Measurements from ENCODE around the gene WDFY3. TPM values are rescaled to one million over a fixed set of nuclear protein-coding genes. Genes with fewer than 3 reads are reported as not detected.

WDFY3 gene
- total and polyA plus RNA-seq, 9 of the 15 experiments (the other 6 are each of a cell fraction or from before 2014, with no cell fraction given), result 0.58 to 13.5 (median 9.4) TPM

DNA sequence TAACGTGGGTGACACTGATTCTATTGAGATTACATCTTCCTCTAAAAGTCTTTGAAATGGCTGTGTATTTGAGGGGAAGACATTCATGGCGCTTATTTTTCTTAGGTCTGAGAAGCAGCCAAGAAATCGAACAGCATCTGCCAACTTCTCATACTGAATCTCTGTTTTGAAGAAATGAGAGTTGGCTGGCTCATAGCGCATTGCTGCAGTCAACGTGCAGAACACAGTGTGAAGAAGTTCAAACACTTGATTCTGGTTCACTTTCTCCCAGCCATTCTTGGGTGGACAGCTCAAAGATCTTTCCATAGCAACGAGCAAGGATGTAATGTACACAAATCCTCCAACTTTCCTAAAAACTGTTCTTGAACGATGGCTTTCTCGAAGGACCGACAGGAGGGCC lies 156.5 kb downstream of the WDFY3 start (continued):
- no peak for TF ChIP-seq ZNF764 (CRISPR knock-in tag; IDR thresholded peaks at IDR 0.05; ENCODE audit: low read depth)

DNA sequence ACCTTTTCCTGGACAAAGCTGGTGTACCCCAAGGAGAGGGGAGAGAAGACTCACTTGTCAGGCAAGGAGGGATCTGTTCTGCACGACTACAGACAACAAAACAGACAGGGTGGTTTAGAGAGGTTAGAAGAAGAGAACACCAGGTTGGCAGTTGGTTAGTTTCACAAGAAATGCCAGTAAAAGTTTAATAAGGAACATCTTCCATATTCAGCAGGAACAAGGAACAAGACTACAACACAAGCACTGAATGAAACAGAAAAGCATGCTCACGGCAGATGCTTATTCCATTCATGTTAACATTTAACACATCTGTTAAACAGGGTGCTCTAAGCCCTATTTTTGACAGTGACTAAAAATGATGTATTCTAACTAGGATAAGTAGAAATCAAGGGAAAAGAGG lies 158.2 kb downstream of the WDFY3 start:
- H3K9me1 ChIP-seq (ENCODE audit: control insufficient read depth, insufficient read depth, low read length), result no peaks in the 10 kb centered on the region
- in situ Hi-C loops (cut with MboI), result no loop called here
- H3K4me3 ChIP-seq, result no peak overlapping the region
- BruUV-seq (replicated peaks), result no TSS peak
- DNase-seq (ENCODE audit: extremely low read depth in 1 of 4, low spot score in 3 of 4) (no peak), ATAC-seq (no peak), FAIRE-seq (no peak)
- H3K27me3 ChIP-seq (ENCODE audit: control insufficient read depth in 2 of 2, insufficient read depth in 2 of 2, low read length in 2 of 2), result no peaks in the 10 kb centered on the region
- POLR2A ChIA-PET, result no interaction called here
- intact Hi-C loops (cut with micrococcal nuclease), result no loop called here
- no peak overlapping the region for H3K4me2 ChIP-seq (ENCODE audit: insufficient read depth, low read length)
- H4K20me1 ChIP-seq (replicated peaks; ENCODE audit: control insufficient read depth, insufficient read depth, low read length), result no peaks in the 10 kb centered on the region
- no peaks in the 10 kb centered on the region for H3K9me3 ChIP-seq (replicated peaks; ENCODE audit: control insufficient read depth, insufficient read depth, low read depth, low read length)
- no peaks in the 10 kb centered on the region for H3K79me2 ChIP-seq (ENCODE audit: control insufficient read depth, insufficient read depth, low read length)
- no peak overlapping the region for H2AFZ ChIP-seq (ENCODE audit: low read depth, low read length)
- no peaks in the 10 kb centered on the region for H3K4me1 ChIP-seq (replicated peaks in 1 of 2; ENCODE audit: control insufficient read depth in 2 of 2, insufficient read depth in 2 of 2, low read length in 2 of 2)
- WGBS (ENCODE audit: insufficient coverage, low coverage, missing lambda C conversion rate), result 32% methylated on average over 2 of the region's 2 CpGs
- no peak overlapping the region for H3K27ac ChIP-seq (ENCODE audit: extremely low read depth, low read depth, low read length)
- CTCF ChIA-PET (ENCODE audit: low intra/inter-chr PET ratio), result no interaction called here
- no peak overlapping the region for H3K9ac ChIP-seq (ENCODE audit: insufficient read depth in 1 of 2, low read depth in 2 of 2, low read length in 2 of 2)
- no peaks in the 10 kb centered on the region; the same call in 2 of the 3 replicates for H3K36me3 ChIP-seq (ENCODE audit: control insufficient read depth, insufficient read depth, low read length)
- no peak for TF ChIP-seq RBM22 (IDR thresholded peaks at IDR 0.05; ENCODE audit: low read depth, low read length, poor library complexity, severe bottlenecking)
- TF ChIP-seq, protein P1, sequence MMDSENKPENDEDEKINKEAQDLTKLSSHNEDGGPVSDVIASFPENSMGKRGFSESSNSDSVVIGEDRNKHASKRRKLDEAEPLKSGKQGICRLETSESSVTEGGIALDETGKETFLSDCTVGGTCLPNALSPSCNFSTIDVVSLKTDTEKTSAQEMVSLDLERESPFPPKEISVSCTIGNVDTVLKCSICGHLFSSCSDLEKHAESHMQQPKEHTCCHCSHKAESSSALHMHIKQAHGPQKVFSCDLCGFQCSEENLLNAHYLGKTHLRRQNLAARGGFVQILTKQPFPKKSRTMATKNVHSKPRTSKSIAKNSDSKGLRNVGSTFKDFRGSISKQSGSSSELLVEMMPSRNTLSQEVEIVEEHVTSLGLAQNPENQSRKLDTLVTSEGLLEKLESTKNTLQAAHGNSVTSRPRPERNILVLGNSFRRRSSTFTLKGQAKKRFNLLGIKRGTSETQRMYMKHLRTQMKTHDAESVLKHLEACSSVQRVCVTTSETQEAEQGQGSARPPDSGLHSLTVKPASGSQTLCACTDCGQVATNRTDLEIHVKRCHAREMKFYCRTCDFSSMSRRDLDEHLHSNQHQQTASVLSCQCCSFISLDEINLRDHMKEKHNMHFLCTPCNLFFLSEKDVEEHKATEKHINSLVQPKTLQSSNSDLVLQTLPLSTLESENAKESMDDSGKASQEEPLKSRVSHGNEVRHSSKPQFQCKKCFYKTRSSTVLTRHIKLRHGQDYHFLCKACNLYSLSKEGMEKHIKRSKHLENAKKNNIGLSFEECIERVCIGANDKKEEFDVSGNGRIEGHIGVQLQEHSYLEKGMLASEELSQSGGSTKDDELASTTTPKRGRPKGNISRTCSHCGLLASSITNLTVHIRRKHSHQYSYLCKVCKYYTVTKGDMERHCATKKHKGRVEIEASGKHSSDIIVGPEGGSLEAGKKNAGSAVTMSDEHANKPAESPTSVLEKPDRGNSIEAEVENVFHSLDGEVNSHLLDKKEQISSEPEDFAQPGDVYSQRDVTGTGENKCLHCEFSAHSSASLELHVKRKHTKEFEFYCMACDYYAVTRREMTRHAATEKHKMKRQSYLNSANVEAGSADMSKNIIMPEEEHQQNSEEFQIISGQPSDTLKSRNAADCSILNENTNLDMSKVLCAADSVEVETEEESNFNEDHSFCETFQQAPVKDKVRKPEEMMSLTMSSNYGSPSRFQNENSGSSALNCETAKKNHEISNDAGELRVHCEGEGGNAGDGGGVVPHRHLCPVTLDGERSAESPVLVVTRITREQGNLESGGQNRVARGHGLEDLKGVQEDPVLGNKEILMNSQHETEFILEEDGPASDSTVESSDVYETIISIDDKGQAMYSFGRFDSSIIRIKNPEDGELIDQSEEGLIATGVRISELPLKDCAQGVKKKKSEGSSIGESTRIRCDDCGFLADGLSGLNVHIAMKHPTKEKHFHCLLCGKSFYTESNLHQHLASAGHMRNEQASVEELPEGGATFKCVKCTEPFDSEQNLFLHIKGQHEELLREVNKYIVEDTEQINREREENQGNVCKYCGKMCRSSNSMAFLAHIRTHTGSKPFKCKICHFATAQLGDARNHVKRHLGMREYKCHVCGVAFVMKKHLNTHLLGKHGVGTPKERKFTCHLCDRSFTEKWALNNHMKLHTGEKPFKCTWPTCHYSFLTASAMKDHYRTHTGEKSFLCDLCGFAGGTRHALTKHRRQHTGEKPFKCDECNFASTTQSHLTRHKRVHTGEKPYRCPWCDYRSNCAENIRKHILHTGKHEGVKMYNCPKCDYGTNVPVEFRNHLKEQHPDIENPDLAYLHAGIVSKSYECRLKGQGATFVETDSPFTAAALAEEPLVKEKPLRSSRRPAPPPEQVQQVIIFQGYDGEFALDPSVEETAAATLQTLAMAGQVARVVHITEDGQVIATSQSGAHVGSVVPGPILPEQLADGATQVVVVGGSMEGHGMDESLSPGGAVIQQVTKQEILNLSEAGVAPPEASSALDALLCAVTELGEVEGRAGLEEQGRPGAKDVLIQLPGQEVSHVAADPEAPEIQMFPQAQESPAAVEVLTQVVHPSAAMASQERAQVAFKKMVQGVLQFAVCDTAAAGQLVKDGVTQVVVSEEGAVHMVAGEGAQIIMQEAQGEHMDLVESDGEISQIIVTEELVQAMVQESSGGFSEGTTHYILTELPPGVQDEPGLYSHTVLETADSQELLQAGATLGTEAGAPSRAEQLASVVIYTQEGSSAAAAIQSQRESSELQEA (IDR thresholded peaks at IDR 0.05; ENCODE audit: low read depth), result no peak
- no peak for TF ChIP-seq ZNF551 (CRISPR knock-in tag; IDR thresholded peaks at IDR 0.05)
- TF ChIP-seq THRAP3 (IDR thresholded peaks at IDR 0.05; ENCODE audit: borderline replicate concordance), result no peak
- no peak for TF ChIP-seq ZSCAN29 (IDR thresholded peaks at IDR 0.05)
- TF ChIP-seq, protein P2, sequence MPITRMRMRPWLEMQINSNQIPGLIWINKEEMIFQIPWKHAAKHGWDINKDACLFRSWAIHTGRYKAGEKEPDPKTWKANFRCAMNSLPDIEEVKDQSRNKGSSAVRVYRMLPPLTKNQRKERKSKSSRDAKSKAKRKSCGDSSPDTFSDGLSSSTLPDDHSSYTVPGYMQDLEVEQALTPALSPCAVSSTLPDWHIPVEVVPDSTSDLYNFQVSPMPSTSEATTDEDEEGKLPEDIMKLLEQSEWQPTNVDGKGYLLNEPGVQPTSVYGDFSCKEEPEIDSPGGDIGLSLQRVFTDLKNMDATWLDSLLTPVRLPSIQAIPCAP (CRISPR knock-in tag; IDR thresholded peaks at IDR 0.05; ENCODE audit: borderline replicate concordance), result no peak
- TF ChIP-seq HOXB6 (CRISPR knock-in tag; IDR thresholded peaks at IDR 0.05; ENCODE audit: borderline replicate concordance), result no peak
- no peak for TF ChIP-seq HNRNPL (IDR thresholded peaks at IDR 0.05; ENCODE audit: low read depth, low read length)
- no peak for TF ChIP-seq DMBX1 (CRISPR knock-in tag; IDR thresholded peaks at IDR 0.05; ENCODE audit: borderline replicate concordance)
- no peak for TF ChIP-seq PTRF (tag; IDR thresholded peaks at IDR 0.05)
- no peak for TF ChIP-seq GATA2 (CRISPR knock-in tag; IDR thresholded peaks at IDR 0.05)
- no peak for TF ChIP-seq SNRNP70 (optimal IDR thresholded peaks at IDR 0.05; ENCODE audit: low read depth, low read length)
- no peak for TF ChIP-seq TAF7 (tag; IDR thresholded peaks at IDR 0.05)
